ENCODE measurements around the gene TVP23B.
A peak's percentile ranks its signal among the peaks of the same experiment; 100 is the strongest.
"Not testable (repeated sequence)": the region's sequence is repeated elsewhere in the genome, so short reads cannot be mapped to it uniquely, and the experiment has no call there.

Gene TVP23B

DNA sequence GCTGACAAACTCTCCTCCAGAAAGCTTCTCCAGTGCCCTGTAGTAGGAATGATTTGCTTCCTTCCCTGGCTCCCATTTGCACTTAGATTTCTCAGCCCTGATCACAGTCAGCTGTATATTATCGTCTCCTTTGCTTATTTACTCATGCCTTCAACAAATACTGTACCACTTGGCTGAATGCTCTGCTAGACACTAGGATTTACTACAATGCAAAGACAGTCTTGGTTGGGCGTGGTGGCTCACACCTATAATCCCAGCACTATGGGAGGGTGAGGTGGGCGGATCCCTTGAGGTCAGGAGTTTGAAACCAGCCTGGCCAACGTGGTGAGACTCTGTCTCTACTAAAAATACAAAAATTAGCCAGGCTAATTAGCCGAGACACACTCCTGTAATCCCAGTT lies 5.9 kb downstream of the TVP23B start:
- not testable (repeated sequence) for DNase-seq (ENCODE audit: insufficient read length, low spot score)
- FAIRE-seq: peak; percentile 64

GRCh38 chr17:18791402-18791801 lies 10.4 kb downstream of the TVP23B start:
- not testable (repeated sequence) for DNase-seq (ENCODE audit: insufficient read length, low spot score)
- peak; percentile 97 for FAIRE-seq

GRCh38 chr17:18794841-18795240 lies 13.9 kb downstream of the TVP23B start:
- not testable (repeated sequence) for FAIRE-seq; DNase-seq (ENCODE audit: insufficient read length, low spot score)

- FAIRE-seq: peak; percentile 80
- DNase-seq (ENCODE audit: insufficient read length, low spot score): not testable (repeated sequence)
These were observed 15.9 kb downstream of the TVP23B start for GRCh38 chr17:18796887-18797286.

GRCh38 chr17:18803458-18804245 lies 22.7 kb downstream of the TVP23B start:
- FAIRE-seq: peak; percentile 65

GRCh38 chr17:18815924-18816323 lies 34.9 kb downstream of the TVP23B start:
- not testable (repeated sequence) for DNase-seq (ENCODE audit: insufficient read length, low spot score); FAIRE-seq

More at GRCh38 chr17:18803458-18804245, 22.7 kb downstream of the TVP23B start:
- not testable (repeated sequence) for DNase-seq (ENCODE audit: insufficient read length, low spot score)

DNA sequence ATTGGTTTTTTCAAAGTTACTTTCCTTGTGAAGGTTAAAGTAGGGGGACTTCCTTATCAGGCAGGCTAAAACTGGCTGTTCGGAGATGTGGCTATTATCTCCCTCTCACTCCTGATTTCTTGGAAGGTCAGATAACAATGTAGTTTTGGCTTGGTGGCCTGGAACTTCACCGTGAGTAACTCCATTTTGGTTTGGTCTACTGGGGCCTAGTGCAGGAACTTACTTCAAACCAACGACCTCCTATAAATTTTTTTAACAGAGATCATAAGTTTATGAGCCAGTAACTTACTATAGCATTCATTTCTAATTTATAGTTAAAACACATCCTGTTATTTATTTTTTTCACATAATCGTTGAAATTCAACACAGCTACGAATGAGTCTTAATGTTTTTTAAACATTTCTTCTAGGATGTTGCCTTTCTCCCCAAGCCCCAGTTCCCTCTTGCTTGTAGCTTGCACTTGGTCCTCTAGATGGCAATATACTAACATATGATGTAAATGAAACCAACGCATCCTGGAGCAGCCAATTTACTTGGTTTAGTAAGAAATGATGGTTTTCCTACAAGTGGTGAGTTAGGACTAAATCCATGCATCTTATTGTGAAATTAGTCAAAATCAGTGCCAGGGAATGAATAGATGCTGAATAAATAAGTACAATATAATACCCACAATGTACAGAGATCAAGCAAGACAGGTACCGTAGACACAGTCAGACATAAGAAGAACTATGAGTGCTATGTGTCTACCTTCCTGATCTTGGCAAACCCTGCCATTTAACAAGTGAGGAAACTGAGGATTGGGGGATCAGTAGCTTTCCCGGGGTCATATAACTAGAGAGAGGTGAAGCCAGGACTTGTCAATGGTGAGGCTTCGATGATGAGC lies 35.7 kb downstream of the TVP23B start:
- peak; percentile 94 for FAIRE-seq
- DNase-seq (ENCODE audit: insufficient read length, low spot score): peak; percentile 36

DNA sequence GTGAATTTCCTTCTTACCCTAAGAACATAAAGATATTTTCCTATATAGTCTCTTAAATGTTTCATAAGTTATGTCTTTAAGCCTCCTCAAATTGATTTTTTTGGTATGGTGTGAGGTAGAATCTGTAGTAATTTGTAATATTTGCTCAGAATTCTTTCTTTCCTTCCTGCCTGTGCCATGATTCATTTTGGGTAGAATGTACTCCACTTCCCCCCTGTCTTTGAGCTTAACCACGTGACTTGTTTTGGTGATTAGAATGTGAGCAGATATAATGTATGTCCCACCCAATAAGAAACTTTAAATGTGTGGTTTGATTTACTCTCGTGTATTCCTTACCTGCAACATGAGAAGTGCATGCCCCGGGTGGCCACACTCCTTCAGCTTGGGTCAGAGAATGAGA lies 40.4 kb downstream of the TVP23B start:
- FAIRE-seq: peak; percentile 68
- DNase-seq (ENCODE audit: insufficient read length, low spot score): not testable (repeated sequence)

DNA sequence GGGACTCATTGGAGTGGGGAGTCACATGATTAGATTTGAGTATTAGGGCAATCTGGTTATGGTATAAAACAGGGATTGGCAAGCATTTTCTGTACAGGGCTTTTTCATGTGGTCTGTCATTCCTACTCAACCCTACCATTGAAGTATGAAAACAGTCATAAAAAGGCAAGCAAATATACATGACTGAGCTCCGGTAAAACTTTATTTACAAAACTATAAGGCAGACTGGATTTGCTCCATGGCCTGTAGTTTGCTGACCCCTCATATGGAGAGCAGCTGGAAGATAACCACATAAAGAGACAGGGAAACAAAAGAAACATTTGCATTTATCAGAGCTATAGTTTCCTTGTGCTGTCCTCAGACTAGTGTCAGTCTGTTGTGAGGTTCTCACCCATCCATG lies 46.6 kb downstream of the TVP23B start:
- not testable (repeated sequence) for FAIRE-seq

GRCh38 chr17:18848501-18848900 lies 67.5 kb downstream of the TVP23B start:
- no peak for FAIRE-seq
- no peak for DNase-seq (ENCODE audit: insufficient read length, low spot score)

More for the DNA sequence above, 46.6 kb downstream of the TVP23B start:
- DNase-seq (ENCODE audit: insufficient read length, low spot score): not testable (repeated sequence)

- FAIRE-seq: no peak
- DNase-seq (ENCODE audit: insufficient read length, low spot score): no peak
These were observed 69.7 kb downstream of the TVP23B start for GRCh38 chr17:18850679-18851078.

GRCh38 chr17:18851201-18851600 lies 70.2 kb downstream of the TVP23B start:
- no peak for FAIRE-seq
- no peak for DNase-seq (ENCODE audit: insufficient read length, low spot score)

DNA sequence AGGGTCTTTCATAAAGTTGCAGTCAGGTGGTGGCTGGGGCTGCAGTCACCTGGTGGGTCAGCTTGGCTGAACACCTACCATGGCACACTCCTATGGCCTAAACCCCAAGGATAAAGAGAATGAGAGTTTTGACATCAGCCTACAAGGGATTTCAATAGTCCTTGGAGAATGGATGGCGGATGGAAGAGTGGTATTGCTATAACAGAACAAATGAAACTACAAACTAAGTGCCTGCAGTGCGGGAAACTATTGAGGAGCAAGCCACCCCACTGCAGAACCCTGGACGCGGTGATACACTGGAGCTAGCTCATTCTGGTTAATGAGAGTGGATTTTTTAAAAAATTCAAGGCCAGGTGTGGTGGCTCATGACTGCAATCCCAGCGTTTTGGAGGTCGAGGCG lies 74.0 kb downstream of the TVP23B start:
- DNase-seq (ENCODE audit: insufficient read length, low spot score): no peak
- no peak for FAIRE-seq

DNA sequence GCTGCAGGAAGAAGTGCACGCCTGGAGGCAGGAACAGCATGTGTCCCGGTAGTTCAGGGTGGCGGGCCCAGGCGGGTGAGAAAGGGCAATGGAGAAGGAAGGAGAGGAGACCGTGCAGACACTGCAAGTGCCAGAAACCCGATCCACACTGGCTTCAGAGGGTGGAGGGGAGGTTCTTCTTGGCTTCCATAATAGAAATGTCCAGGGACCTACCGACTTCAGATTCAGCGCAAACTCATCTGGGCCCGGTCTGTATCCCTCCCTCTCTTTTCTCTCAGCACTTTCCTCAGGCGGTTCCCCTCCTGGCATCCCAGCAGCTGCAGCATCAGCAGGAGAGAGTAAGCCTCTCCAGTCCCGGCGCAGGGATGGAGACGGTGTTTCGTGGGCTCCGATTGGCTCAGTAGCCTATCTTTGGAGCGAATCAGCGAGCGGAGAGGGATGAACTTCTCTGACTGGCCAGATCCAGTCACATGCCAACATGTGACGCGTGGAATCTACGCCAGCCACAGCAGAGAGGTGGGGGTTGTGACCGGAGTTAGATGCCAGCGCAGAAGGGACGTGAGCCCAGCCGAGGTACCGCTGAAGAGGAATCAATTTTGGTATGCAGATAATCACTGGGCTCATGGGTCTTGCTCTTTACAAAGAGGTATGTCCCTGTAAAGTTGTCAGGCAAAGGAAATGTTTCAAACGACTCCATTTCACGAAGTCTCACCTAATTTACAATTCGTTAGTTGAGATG lies 75.0 kb downstream of the TVP23B start:
- DNase-seq (ENCODE audit: insufficient read length, low spot score): peak; percentile 99
- FAIRE-seq: peak; percentile 100

Measured in HTR-8/SVneo (cell line).